A549 treated with CORT108297 at 1 μM for 4 hours (cell line): Measurements from ENCODE around the gene PCDHGA12. TPM values are rescaled to one million over a fixed set of nuclear protein-coding genes. Genes with fewer than 3 reads are reported as not detected.

Source experiments
- total RNA-seq: library from RNA; stranded (reverse); fragments of 200-300 nt; extraction: Qiagen RNA extraction; gene quantifications from 5 replicates; pipeline ENCODE4 v1.2.3, GENCODE V29; 2022

The PCDHGA12 gene
- total RNA-seq: 0.02 to 0.03 TPM in 2 of 5 replicates, not detected in the others

GRCh38 chr5:141430332-141431113 lies at the start of gene PCDHGA12:
Gene PCDHGA12, plus strand, starts transcription at chr5:141430507. Its CDS starts 253 bp downstream, at chr5:141430760.

GRCh38 chr5:141382469-141383294 lies 47.6 kb upstream of the PCDHGA12 start, which contains the start of gene PCDHGA7:
Gene PCDHGA7, plus strand, starts transcription at chr5:141382742. Its CDS starts 158 bp downstream, at chr5:141382900.

GRCh38 chr5:141387557-141388311 lies 42.6 kb upstream of the PCDHGA12 start, which contains the start of gene PCDHGB4:
Gene PCDHGB4, plus strand, starts transcription at chr5:141387698. Its CDS starts 187 bp downstream, at chr5:141387885.

GRCh38 chr5:141392429-141393198 lies 37.7 kb upstream of the PCDHGA12 start, which contains the start of gene PCDHGA8:
Gene PCDHGA8, plus strand, starts transcription at chr5:141392633. Its CDS starts 181 bp downstream, at chr5:141392814.

GRCh38 chr5:141397756-141398551 lies 32.4 kb upstream of the PCDHGA12 start, which contains the start of gene PCDHGB5:
Gene PCDHGB5, plus strand, starts transcription at chr5:141397947. Its CDS starts 181 bp downstream, at chr5:141398128.

GRCh38 chr5:141402553-141403243 lies 27.6 kb upstream of the PCDHGA12 start, which contains the start of gene PCDHGA9:
Gene PCDHGA9, plus strand, starts transcription at chr5:141402778. Its CDS starts 175 bp downstream, at chr5:141402953.

GRCh38 chr5:141407790-141408505 lies 22.4 kb upstream of the PCDHGA12 start, which contains the start of gene PCDHGB6:
Gene PCDHGB6, plus strand, starts transcription at chr5:141408021. Its CDS starts 182 bp downstream, at chr5:141408203.

GRCh38 chr5:141412854-141413539 lies 17.3 kb upstream of the PCDHGA12 start, which contains the start of gene PCDHGA10:
Gene PCDHGA10, plus strand, starts transcription at chr5:141412987. Its CDS starts 189 bp downstream, at chr5:141413176.

GRCh38 chr5:141417494-141418172 lies 12.7 kb upstream of the PCDHGA12 start, which contains the start of gene PCDHGB7:
Gene PCDHGB7, plus strand, starts transcription at chr5:141417677. Its CDS starts 183 bp downstream, at chr5:141417860.

GRCh38 chr5:141420855-141421488 lies 9.3 kb upstream of the PCDHGA12 start, which contains the start of gene PCDHGA11:
Gene PCDHGA11, plus strand, starts transcription at chr5:141421051. Its CDS starts 177 bp downstream, at chr5:141421228.

GRCh38 chr5:141475625-141476131 lies 45.4 kb downstream of the PCDHGA12 start, which contains the start of gene PCDHGC3:
Gene PCDHGC3, plus strand, starts transcription at chr5:141475966. Its CDS starts 151 bp downstream, at chr5:141476117.

Other genes with a start within 250 kb of the PCDHGA12 start
- gene PCDHB16, start 248.1 kb upstream of the PCDHGA12 start, total RNA-seq: 0.06 to 0.10 TPM (median 0.06 TPM) in 5 replicates
- 0.02 to 0.09 TPM (median 0.06 TPM) in 4 of 5 replicates, not detected in the other for gene PCDHB9, start 243.3 kb upstream of the PCDHGA12 start, total RNA-seq
- 0.02 to 0.03 TPM in 2 of 5 replicates, not detected in the others for gene PCDHB10, start 238.2 kb upstream of the PCDHGA12 start, total RNA-seq
- gene PCDHB11, start 230.9 kb upstream of the PCDHGA12 start, total RNA-seq: 0.05 to 0.11 TPM (median 0.07 TPM) in 5 replicates
- 0.03 to 0.04 TPM in 2 of 5 replicates, not detected in the others for gene PCDHB12, start 221.8 kb upstream of the PCDHGA12 start, total RNA-seq
- 0.03 to 0.10 TPM (median 0.05 TPM) in 5 replicates for gene PCDHB13, start 216.6 kb upstream of the PCDHGA12 start, total RNA-seq
- gene PCDHB14, start 207.2 kb upstream of the PCDHGA12 start, total RNA-seq: 0.05 to 0.16 TPM (median 0.07 TPM) in 5 replicates
- gene PCDHB15, start 185.1 kb upstream of the PCDHGA12 start, total RNA-seq: 0.02 to 0.07 TPM (median 0.06 TPM) in 3 of 5 replicates, not detected in the others
- gene SLC25A2, start 126.5 kb upstream of the PCDHGA12 start, total RNA-seq: 0.05 TPM in 1 of 5 replicates, not detected in the others
- gene TAF7, start 109.7 kb upstream of the PCDHGA12 start, total RNA-seq: 61.5 to 85.8 TPM (median 70.6 TPM) in 5 replicates
- gene PCDHGA1, start 100.0 kb upstream of the PCDHGA12 start, total RNA-seq: 0.30 to 0.39 TPM (median 0.37 TPM) in 5 replicates
- gene PCDHGA2, start 91.7 kb upstream of the PCDHGA12 start, total RNA-seq: 0.55 to 0.78 TPM (median 0.63 TPM) in 5 replicates
- gene PCDHGA3, start 86.7 kb upstream of the PCDHGA12 start, total RNA-seq: 0.04 to 0.07 TPM in 2 of 5 replicates, not detected in the others
- gene PCDHGB1, start 80.4 kb upstream of the PCDHGA12 start, total RNA-seq: 1.3 to 2.0 TPM (median 1.8 TPM) in 5 replicates
- 0.07 to 0.17 TPM (median 0.16 TPM) in 5 replicates for gene PCDHGA4, start 75.5 kb upstream of the PCDHGA12 start, total RNA-seq
- gene PCDHGB2, start 70.5 kb upstream of the PCDHGA12 start, total RNA-seq: 0.06 to 0.12 TPM (median 0.08 TPM) in 5 replicates
- 0.07 to 0.24 TPM (median 0.15 TPM) in 5 replicates for gene PCDHGA5, start 66.3 kb upstream of the PCDHGA12 start, total RNA-seq
- gene PCDHGB3, start 60.3 kb upstream of the PCDHGA12 start, total RNA-seq: 0.17 to 0.33 TPM (median 0.24 TPM) in 5 replicates
- gene PCDHGA6, start 56.6 kb upstream of the PCDHGA12 start, total RNA-seq: 0.13 to 0.27 TPM (median 0.22 TPM) in 5 replicates
- 0.82 to 1.0 TPM (median 0.97 TPM) in 5 replicates for gene PCDHGA7, start 47.8 kb upstream of the PCDHGA12 start, total RNA-seq
- 0.70 to 1.0 TPM (median 0.98 TPM) in 5 replicates for gene PCDHGB4, start 42.8 kb upstream of the PCDHGA12 start, total RNA-seq
- 0.02 to 0.08 TPM (median 0.03 TPM) in 5 replicates for gene PCDHGA8, start 37.9 kb upstream of the PCDHGA12 start, total RNA-seq
- 2.1 to 2.6 TPM (median 2.4 TPM) in 5 replicates for gene PCDHGB5, start 32.6 kb upstream of the PCDHGA12 start, total RNA-seq
- gene PCDHGA9, start 27.7 kb upstream of the PCDHGA12 start, total RNA-seq: 0.02 to 0.09 TPM (median 0.05 TPM) in 4 of 5 replicates, not detected in the other
- 0.03 to 0.14 TPM (median 0.09 TPM) in 5 replicates for gene PCDHGB6, start 22.5 kb upstream of the PCDHGA12 start, total RNA-seq
- 0.01 to 0.02 TPM (median 0.02 TPM) in 3 of 5 replicates, not detected in the others for gene PCDHGA10, start 17.5 kb upstream of the PCDHGA12 start, total RNA-seq
- 0.03 to 0.08 TPM (median 0.06 TPM) in 4 of 5 replicates, not detected in the other for gene PCDHGB7, start 12.8 kb upstream of the PCDHGA12 start, total RNA-seq
- gene PCDHGA11, start 9.5 kb upstream of the PCDHGA12 start, total RNA-seq: 0.02 to 0.03 TPM (median 0.02 TPM) in 4 of 5 replicates, not detected in the other
- gene PCDHGC3, start 45.5 kb downstream of the PCDHGA12 start, total RNA-seq: 5.0 to 6.7 TPM (median 5.6 TPM) in 5 replicates
- 0.01 to 0.05 TPM (median 0.03 TPM) in 3 of 5 replicates, not detected in the others for gene PCDHGC4, start 54.5 kb downstream of the PCDHGA12 start, total RNA-seq
- gene PCDHGC5, start 58.6 kb downstream of the PCDHGA12 start, total RNA-seq: 0.02 to 0.03 TPM (median 0.03 TPM) in 3 of 5 replicates, not detected in the others
- 98.1 to 105 TPM (median 101 TPM) in 5 replicates for gene DIAPH1, start 188.5 kb downstream of the PCDHGA12 start, total RNA-seq
- gene HDAC3, start 206.3 kb downstream of the PCDHGA12 start, total RNA-seq: 46.2 to 54.2 TPM (median 48.7 TPM) in 5 replicates
- gene RELL2, start 206.5 kb downstream of the PCDHGA12 start, total RNA-seq: 2.9 to 5.2 TPM (median 4.9 TPM) in 5 replicates
- gene FCHSD1, start 220.9 kb downstream of the PCDHGA12 start, total RNA-seq: 6.9 to 13.2 TPM (median 10.0 TPM) in 5 replicates